ENCODE data around the gene ORMDL1.
"Not testable (repeated sequence)": the region's sequence is repeated elsewhere in the genome, so short reads cannot be mapped to it uniquely, and the experiment has no call there.

ORMDL1 gene

DNA sequence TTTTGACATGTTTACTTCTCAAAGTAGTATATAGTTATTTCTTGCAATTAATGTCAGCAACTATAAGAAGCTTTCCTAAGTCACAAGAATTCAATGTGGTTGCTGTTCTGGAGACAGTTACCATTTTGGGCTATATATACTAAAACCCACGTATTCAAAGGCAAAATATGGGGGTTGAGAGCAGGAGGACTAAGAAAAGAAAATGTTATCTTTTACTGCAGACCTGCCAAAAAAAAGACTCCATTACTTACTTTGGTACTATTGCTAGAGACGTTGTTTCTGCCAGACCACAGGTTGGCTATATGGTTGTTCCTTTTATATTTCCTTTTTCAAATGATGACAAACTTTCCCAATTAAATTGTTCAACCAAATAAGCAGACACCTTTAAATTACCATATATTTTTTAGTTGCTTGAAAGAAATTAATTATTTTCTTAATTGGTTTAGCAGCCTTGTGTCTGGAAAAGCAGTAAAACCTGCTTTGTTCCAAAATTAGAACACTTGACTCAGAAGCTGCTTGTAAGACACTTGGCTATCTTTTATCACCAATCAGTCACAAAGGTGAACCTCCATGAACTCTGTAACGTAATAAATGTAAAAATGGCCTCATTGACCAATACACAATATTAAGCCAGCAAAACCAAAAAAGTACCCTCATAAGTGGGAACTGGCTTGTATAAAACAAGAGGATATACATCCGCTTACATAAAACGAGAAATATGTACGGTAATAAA, 13.4 kb downstream of the ORMDL1 start:
- no peak for ATAC-seq

DNA sequence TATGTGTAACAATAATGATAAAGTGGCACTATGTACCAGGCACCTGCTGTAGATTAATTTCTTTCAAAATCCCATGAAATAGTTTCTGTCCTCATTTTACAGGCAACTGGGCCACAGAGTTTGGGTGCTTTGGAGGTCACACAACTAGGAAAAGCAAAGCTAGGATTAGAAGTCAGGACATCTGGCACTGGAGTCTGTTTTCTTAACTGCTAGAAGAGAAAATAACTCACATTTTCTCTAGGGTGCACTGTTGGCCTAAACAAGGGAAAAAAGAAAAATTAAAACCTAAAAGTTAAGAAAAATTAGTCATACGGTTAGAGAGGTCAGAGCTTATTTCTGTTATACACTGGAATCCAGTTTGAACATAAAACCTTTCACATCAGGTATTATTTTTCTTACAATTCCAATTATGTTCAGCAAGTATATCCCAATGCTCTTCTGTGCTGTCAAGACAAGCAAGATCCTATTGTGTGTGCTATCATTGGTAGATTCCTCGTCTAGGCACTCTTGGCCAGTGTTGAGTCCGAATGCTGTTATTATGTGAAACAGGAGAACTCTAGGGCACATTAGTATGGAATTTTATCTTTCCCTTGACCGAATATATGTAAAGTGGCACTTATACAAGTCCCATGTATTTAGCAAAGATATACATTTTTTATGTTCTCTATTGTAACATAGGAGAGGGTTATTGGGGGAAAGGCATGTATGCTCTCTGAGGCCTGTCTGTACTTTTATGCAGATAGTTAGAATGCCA, 20.1 kb downstream of the ORMDL1 start:
- ATAC-seq = no peak

DNA sequence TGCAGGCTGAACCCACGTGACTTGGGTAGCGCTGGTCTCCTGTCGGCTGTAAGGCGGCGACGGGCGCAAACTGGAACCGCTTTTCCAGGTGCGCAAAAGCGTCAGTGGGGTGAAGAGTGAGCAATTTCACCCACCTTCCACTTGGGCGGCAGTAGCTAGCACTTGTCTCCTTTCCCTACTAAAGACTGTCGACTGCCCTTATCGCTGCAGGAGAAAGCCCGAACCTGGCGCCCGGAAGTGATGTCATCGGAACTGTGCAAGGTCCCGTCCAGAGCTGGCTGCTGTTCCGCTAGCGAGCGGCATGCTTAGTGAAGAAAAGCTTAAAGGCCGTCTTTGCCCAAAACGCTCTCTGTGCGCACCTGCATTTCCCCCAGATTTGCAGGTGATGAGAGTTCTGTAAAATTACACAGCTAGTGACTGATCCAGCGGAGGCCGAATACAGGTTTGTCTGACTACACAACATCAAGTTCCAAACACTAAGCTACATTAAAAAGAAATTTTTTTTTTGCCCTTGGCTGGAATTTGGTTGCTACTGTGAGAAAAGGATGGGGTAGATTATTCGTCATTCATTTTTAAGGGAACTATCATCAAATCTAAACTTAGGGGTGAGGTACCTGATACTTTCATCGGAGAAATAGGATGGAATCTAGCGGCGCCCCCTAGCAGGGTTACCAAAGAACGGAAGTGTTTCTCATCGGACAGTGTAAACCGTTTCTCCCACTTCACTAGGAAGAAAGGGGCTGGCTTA, 21.4 kb downstream of the ORMDL1 start, which contains the start of gene OSGEPL1:
TSS of gene OSGEPL1 (minus strand) at position 242 of the 748 bp plus-strand sequence. CDS start 1,152 bp downstream, outside the sequence.
- ATAC-seq = peak; percentile 97

DNA sequence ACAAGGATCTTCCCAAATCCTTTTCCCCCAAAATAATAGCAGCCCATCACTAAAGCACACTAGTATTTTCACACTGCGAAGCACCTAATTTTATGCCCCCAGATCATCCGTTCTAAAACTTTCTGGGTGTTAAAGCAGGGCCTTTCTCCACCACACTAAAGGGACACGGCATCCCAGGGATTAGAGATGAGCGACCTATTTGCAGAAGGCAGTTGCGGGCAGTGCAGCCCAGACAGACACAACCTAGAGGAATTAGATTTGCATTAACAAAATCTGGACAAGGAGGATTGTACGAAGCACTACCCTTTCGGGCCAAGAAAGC, 21.9 kb downstream of the ORMDL1 start:
- no peak for ATAC-seq

DNA sequence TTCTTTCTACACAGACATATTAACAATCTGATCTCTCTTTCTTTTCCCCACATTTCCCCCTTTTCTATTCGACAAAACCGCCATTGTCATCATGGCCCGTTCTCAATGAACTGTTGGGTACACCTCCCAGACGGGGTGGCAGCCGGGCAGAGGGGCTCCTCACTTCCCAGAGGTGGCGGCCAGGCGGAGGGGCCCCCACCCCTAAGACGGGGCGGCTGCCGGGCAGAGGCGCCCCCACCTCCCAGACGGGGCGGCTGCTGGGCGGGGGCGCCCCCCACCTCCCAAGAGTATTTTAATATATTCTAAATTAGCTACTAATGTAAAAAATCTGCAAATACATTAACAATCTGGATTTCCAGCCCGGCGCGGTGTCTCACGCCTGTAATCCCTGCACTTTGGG, 24.0 kb downstream of the ORMDL1 start:
- not testable (repeated sequence) for ATAC-seq

DNA sequence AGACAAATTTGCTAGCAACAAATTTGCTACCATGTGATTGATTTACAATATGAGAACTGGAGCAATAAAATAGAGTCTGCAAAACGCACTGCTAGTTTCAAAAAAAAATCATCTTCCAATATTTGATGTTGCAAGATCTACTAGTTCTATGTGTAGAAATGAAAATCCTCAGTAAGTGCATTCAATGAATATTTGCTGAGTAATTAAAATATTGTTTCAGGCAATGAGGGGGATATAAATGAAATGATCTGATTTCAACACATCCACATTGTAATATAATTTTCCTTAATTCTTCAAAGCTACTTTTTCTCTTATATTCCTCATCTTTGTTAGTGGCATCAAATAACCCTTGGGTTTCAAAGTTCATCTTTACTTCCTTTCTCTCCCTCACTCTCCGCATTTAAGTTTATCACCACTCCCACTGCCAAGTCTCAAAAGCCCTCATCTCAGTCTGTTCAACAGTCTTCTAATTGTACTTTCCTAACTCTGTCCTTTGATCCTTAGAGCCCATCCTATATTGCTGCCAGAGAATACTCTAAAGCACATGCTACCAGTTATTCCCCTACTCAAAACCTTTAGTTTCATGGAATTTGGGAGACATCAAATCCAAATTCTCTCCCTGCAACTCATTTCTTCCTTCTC, 27.7 kb downstream of the ORMDL1 start:
- ATAC-seq = no peak

DNA sequence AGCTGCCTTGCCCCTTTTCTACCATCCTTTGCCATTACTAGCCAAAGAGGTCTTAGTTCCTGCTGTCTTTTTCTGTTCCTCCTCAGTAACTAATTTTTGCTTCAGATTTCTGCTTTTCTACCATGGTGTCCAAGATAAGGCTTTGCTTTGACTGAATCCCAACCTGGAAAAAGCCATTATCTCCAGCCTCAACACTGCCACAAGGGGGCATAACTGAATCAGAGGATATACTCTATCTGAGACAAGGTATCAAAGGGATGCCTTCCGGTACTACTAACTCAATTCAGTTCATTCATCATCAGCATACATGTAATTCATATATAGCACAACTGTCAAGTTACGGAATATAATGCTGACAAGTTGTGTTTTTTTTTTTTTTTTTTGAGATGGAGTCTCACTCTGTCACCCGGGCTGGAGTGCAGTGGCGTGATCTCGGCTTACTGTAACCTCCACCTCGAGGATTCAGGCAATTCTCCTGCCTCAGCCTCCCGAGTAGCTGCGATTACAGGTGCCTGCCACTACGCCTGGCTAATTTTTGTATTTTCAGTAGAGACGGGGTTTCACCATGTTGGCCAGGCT, 33.0 kb downstream of the ORMDL1 start:
- peak in 1 of 2 donors; percentile 51 for ATAC-seq

DNA sequence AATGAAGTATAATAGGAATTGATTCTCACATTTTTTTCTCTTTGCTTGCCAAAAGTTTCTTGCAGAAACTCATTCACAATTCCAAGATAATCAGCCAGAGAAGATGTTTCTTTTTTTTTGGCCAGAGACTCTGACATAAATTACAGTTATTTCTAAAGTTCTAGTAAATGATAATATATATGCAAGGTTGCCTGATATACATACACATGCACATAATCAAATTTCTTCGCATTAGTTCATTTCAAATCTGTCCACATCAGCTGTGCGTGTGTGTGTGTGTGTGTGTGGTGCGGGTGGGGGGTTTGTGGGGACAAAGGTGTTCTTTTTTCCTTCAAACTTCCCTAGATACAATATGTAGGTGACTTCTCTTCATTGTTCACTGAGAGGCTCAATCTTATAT, 54.7 kb downstream of the ORMDL1 start:
- no peak for ATAC-seq

DNA sequence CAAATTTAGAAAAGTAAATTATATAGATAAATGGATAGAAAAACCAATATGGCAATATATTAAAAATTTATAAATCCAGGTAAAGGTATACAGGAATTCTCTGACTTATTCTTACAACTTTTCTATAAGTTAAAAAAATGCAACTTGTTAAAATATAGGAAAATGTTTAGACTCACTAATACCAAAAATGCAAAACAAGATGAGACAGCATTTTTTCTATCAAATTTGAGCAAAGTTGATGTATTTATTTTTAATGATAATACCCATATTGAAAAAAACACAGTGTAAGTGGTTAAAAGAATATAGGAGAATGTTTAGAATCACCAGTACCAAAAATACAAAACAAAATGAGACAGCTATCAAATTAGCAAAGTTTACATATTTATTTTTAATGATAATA, 57.3 kb downstream of the ORMDL1 start:
- ATAC-seq = no peak

DNA sequence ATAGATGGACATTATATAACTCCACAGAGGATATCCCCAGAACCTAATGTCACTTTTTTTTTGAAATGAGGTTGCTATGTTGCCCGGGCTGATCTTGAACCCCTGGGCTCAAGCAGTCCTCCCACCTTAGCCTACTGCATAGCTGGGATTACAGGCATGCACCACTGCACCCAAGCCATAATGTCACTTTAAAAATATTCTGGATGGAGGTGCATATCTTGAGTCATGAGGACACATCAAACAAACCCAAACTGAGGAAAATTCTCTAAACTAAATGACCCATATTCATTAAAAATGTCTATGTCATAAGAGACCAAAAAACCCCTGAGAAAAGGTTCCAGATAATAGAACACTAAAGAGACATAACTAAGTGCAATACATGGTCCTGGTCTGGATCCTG, 57.9 kb downstream of the ORMDL1 start:
- ATAC-seq = no peak

DNA sequence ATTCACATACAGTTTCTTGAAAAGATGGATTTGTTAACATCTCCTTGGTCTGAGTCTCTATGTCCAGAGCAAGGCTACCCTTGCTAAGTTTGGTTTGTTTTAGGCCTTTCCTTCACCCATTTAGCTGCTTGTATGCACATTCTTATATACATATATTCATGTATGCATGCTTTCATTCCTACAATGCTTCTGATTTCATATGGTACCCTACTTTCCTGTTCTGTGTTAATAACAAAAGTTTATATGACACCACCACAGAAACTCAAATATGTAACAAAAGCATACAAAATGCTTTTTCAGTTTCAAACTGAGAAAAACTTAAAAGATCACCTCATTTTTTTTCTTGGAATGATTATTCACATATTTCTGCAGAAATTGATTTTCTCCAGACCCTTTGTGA, 60.9 kb downstream of the ORMDL1 start:
- ATAC-seq = no peak
